ENCODE measurements around the gene CSNK1E. TPM values are rescaled to one million over a fixed set of nuclear protein-coding genes. Genes with fewer than 3 reads are reported as not detected.
A peak's percentile ranks its signal among the peaks of the same experiment; 100 is the strongest.

The CSNK1E gene
- total RNA-seq, 1 donor from 2014 or later, result 106 TPM

- Histone ChIP-seq H3K36me3 (no peaks in the 10 kb centered on the region), H3K27me3 (no peaks in the 10 kb centered on the region), H3K79me2 (ENCODE audit: low read depth) (peaks cover 5% of the 10 kb centered on the region), H3K27ac (no peak overlapping the region), H2AFZ (replicated peaks) (no peak overlapping the region), H3K4me2 (no peak overlapping the region), H3K4me1 (peaks cover 28% of the 10 kb centered on the region), H3K9ac (no peak overlapping the region), H3K4me3 (no peak overlapping the region), H3K9me3 (ENCODE audit: low read depth) (no peaks in the 10 kb centered on the region), H4K20me1 (ENCODE audit: low read depth) (peaks cover 8% of the 10 kb centered on the region), H3F3A (ENCODE audit: low read depth) (peaks cover 30% of the 10 kb centered on the region)
- no peak for DNase-seq (ENCODE audit: low spot score)
- TF ChIP-seq EZH2 (IDR thresholded peaks at IDR 0.05), result no peak
- TF ChIP-seq, protein P1, sequence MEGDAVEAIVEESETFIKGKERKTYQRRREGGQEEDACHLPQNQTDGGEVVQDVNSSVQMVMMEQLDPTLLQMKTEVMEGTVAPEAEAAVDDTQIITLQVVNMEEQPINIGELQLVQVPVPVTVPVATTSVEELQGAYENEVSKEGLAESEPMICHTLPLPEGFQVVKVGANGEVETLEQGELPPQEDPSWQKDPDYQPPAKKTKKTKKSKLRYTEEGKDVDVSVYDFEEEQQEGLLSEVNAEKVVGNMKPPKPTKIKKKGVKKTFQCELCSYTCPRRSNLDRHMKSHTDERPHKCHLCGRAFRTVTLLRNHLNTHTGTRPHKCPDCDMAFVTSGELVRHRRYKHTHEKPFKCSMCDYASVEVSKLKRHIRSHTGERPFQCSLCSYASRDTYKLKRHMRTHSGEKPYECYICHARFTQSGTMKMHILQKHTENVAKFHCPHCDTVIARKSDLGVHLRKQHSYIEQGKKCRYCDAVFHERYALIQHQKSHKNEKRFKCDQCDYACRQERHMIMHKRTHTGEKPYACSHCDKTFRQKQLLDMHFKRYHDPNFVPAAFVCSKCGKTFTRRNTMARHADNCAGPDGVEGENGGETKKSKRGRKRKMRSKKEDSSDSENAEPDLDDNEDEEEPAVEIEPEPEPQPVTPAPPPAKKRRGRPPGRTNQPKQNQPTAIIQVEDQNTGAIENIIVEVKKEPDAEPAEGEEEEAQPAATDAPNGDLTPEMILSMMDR (IDR thresholded peaks at IDR 0.05), result no peak
- TF ChIP-seq EZH2phosphoT487 (IDR thresholded peaks at IDR 0.05), result no peak
- Mint-ChIP-seq H3K4me1 (peaks cover 43% of the 10 kb centered on the region), H3K9me3 (no peaks in the 10 kb centered on the region), H3K36me3 (peaks cover 10% of the 10 kb centered on the region), H3K27me3 (ENCODE audit: insufficient read depth, low read depth) (peaks cover 5% of the 10 kb centered on the region), H3K4me3 (no peak overlapping the region), H3K27ac (peak overlapping the region; percentile 90)
Measured at GRCh38 chr22:38244106-38244505, 73.1 kb downstream of the CSNK1E start.

DNA sequence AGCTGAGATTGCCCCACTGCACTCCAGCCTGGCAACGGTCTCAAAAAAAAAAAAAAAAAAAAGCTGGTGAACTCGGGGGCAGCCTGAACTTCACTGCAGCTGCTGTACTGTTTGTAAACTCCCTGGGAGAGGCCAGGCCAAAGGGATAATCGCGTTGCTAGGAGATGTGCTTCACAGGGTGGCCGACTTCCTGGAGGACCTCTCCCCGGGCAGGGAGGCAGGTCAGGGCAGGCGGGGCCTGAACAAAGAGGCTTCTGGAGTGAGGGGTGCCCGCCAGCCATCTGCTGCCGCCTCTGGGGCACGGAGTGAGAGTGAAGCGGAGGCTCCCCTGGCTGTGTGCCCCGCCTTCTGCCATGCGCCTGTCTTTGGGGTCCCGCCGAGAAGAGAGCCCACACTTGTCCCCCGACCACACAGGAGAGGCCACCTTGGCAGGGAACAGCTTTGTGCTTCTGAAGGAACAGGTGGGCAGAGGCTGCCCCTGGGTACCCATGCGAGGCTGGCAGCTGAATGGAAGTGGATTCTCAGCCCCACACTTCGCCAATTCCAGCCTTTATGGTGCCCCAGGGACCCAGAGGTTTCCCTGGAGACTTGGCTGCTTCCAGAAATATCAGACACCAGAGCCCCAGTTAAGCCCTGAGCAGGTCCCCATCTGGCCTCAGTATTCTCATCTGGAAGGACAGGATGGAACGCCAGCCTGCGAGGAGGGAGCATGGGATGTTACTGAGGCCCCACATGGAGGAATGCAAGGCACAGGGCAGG, 74.0 kb downstream of the CSNK1E start:
- H3K27ac Mint-ChIP-seq, result peak overlapping the region; percentile 90
- peak overlapping the region; percentile 55 for H3K4me3 Mint-ChIP-seq
- H3K9me3 Mint-ChIP-seq, result no peaks in the 10 kb centered on the region

GRCh38 chr22:38240734-38241252, 76.4 kb downstream of the CSNK1E start:
- H3K4me3 ChIP-seq, result no peak overlapping the region
- no peak overlapping the region for H2AFZ ChIP-seq (replicated peaks)

More for the DNA sequence above, 74.0 kb downstream of the CSNK1E start:
- H3K4me2 ChIP-seq, result peak overlapping the region; percentile 4
- H3F3A ChIP-seq (ENCODE audit: low read depth), result peaks cover 30% of the 10 kb centered on the region
- no peaks in the 10 kb centered on the region for H3K9me3 ChIP-seq (ENCODE audit: low read depth)
- H3K27me3 ChIP-seq, result no peaks in the 10 kb centered on the region
- peaks cover 2% of the 10 kb centered on the region for H4K20me1 ChIP-seq (ENCODE audit: low read depth)
- H3K4me3 ChIP-seq, result no peak overlapping the region
- H3K9ac ChIP-seq, result no peak overlapping the region
- DNase-seq (ENCODE audit: low spot score), result peak; percentile 65
- peaks cover 28% of the 10 kb centered on the region for H3K4me1 ChIP-seq
- no peak overlapping the region for H2AFZ ChIP-seq (replicated peaks)
- H3K27ac ChIP-seq, result no peak overlapping the region
- Mint-ChIP-seq H3K36me3 (peaks cover 11% of the 10 kb centered on the region), H3K4me1 (peaks cover 48% of the 10 kb centered on the region), H3K27me3 (ENCODE audit: insufficient read depth, low read depth) (peaks cover 2% of the 10 kb centered on the region)
- no peaks in the 10 kb centered on the region for H3K36me3 ChIP-seq
- H3K79me2 ChIP-seq (ENCODE audit: low read depth), result no peaks in the 10 kb centered on the region
- TF ChIP-seq EZH2 (IDR thresholded peaks at IDR 0.05), result no peak
- TF ChIP-seq EZH2phosphoT487 (IDR thresholded peaks at IDR 0.05), result no peak
- TF ChIP-seq, protein P1 (IDR thresholded peaks at IDR 0.05), result no peak

More at GRCh38 chr22:38240734-38241252, 76.4 kb downstream of the CSNK1E start:
- Histone ChIP-seq H3K4me1 (peaks cover 28% of the 10 kb centered on the region), H3F3A (ENCODE audit: low read depth) (peaks cover 30% of the 10 kb centered on the region), H3K27me3 (no peaks in the 10 kb centered on the region), H4K20me1 (ENCODE audit: low read depth) (no peaks in the 10 kb centered on the region), H3K27ac (peak overlapping the region; percentile 48), H3K79me2 (ENCODE audit: low read depth) (no peaks in the 10 kb centered on the region), H3K9me3 (ENCODE audit: low read depth) (no peaks in the 10 kb centered on the region), H3K4me2 (peak overlapping the region; percentile 43), H3K9ac (no peak overlapping the region), H3K36me3 (no peaks in the 10 kb centered on the region)
- Mint-ChIP-seq H3K4me1 (peaks cover 44% of the 10 kb centered on the region), H3K27ac (peak overlapping the region; percentile 70), H3K9me3 (no peaks in the 10 kb centered on the region), H3K27me3 (ENCODE audit: insufficient read depth, low read depth) (no peaks in the 10 kb centered on the region), H3K36me3 (peaks cover 18% of the 10 kb centered on the region), H3K4me3 (peak overlapping the region; percentile 57)
- DNase-seq (ENCODE audit: low spot score), result peak; percentile 84
- TF ChIP-seq EZH2 (IDR thresholded peaks at IDR 0.05) (no peak), EZH2phosphoT487 (IDR thresholded peaks at IDR 0.05) (no peak)
- TF ChIP-seq, protein P1 (IDR thresholded peaks at IDR 0.05), result no peak

Small RNA genes lying within 50 kb of the gene (small RNA-seq; reads per million reads assigned to genes)
- gene RF00017, result not detected

Other genes with a start within 250 kb of the CSNK1E start
- 1.0 and 3.1 TPM in 2 replicates for gene SLC16A8, start 233.2 kb downstream of the CSNK1E start, total RNA-seq (ENCODE audit: low replicate concordance)
- 0.86 and 2.6 TPM in 2 replicates for gene BAIAP2L2, start 206.7 kb downstream of the CSNK1E start, total RNA-seq (ENCODE audit: low replicate concordance)
- 20.1 and 29.4 TPM in 2 replicates for gene PLA2G6, start 135.6 kb downstream of the CSNK1E start, total RNA-seq (ENCODE audit: low replicate concordance)
- 0.90 and 4.2 TPM in 2 replicates for gene MAFF, start 115.4 kb downstream of the CSNK1E start, total RNA-seq (ENCODE audit: low replicate concordance)
- 26.5 and 43.3 TPM in 2 replicates for gene TMEM184B, start 44.4 kb downstream of the CSNK1E start, total RNA-seq (ENCODE audit: low replicate concordance)
- gene KCNJ4, start 137.8 kb upstream of the CSNK1E start, total RNA-seq (ENCODE audit: low replicate concordance), result 0.82 and 4.6 TPM in 2 replicates
- 3.4 and 4.6 TPM in 2 replicates for gene KDELR3, start 150.7 kb upstream of the CSNK1E start, total RNA-seq (ENCODE audit: low replicate concordance)
- 621 and 672 TPM in 2 replicates for gene DDX17, start 188.9 kb upstream of the CSNK1E start, total RNA-seq (ENCODE audit: low replicate concordance)

All from neural progenitor cell (in vitro differentiated cells).